Neural cell (in vitro differentiated cells): ENCODE measurements around the gene PEF1.

Source experiments
- CTCF ChIP-seq: fragments of 450-650 bp; IDR thresholded peaks from 2 replicates; pipeline ENCODE4 v1.5.1; 2014; ENCODE audit warnings: antibody characterized with exemption, mild to moderate bottlenecking, moderate library complexity; ENCODE audit not compliant: poor library complexity, severe bottlenecking
- REST ChIP-seq: IDR thresholded peaks from 2 replicates; pipeline ENCODE4 v1.6.1; 2012; ENCODE audit warnings: borderline replicate concordance

GRCh38 chr1:31667065-31667785 lies 22.5 kb upstream of the PEF1 start:
- no peak for TF ChIP-seq REST
- TF ChIP-seq CTCF = no peak
